NCI-H187 (cell line): ENCODE results near the gene COX14.
"Not testable (repeated sequence)": the region's sequence is repeated elsewhere in the genome, so short reads cannot be mapped to it uniquely, and the experiment has no call there.

Experiments
- DNase-seq, 2 experiments: peaks; one replicate each; lab custom pipeline; 2025; lab: John Stamatoyannopoulos, UW

Gene COX14

GRCh38 chr12:50111693-50112455 lies at the start of gene COX14:
TSS of gene COX14 (plus strand) at chr12:50112236. CDS start at chr12:50120044, 7,808 bp downstream.
- DNase-seq, result peak; percentile 98 to 100

GRCh38 chr12:50062728-50063460 lies 49.1 kb upstream of the COX14 start:
- DNase-seq, result no peak

- no peak for DNase-seq
Observed at GRCh38 chr12:50065726-50066310, 46.2 kb upstream of the COX14 start.

DNA sequence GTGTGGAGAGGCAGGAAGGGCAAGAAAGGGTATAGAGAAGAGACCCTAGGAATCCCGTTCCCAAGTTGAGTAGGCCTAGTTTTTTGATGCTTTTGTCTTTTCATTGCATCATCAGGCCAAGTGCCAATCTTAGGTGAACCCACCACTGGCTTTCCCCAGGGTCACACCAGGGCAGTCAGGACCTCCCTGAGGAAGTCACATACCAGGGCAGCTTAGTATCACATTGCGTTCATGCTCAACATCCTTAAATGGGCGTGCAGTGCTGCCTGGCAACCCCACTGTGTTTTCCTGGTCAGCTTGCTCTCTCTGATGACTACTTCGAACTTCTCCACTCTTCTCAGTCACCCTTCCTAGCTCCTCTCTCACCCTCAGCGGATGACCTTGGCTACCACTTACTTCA lies 45.6 kb upstream of the COX14 start:
- no peak for DNase-seq

GRCh38 chr12:50069069-50069468 lies 43.0 kb upstream of the COX14 start:
- no peak for DNase-seq

GRCh38 chr12:50069539-50069938 lies 42.5 kb upstream of the COX14 start:
- DNase-seq, result no peak

GRCh38 chr12:50070314-50071060 lies 41.5 kb upstream of the COX14 start:
- peak; percentile 26 to 60 for DNase-seq

DNA sequence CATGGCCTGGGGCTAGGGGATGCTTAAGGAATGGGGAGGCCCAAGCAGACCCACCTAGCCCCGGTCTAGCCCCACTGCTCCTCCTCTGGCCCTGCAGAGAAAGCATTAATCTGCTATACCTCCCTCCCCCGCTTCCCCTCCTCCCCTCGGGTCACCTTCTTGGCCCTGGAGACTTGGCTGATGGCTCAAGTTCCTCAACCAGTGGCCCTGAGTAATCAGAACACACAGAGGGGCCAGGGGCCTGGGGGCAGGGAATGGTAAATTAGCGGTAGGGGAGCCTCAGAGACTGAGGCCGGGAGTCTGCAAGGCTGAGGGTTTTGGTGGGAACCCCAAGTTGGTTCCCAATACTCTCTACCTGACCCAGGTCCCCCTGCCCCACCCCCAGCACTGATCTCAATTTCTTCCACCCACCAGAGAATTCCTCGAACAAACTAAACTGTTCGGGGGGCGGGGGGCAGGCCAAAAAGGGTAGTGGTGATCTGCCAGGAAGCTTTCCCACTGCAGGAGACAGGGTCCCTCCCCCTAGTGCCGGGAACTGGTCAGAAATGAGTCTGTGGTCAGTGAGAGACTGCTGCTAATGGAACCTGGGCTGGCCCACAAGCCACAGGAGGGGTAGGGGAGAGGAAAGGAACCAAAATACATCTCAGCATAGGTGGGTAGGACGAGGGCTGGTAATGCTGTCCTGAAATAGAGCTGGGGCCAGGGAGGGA lies 39.7 kb upstream of the COX14 start:
- DNase-seq, result no peak

GRCh38 chr12:50073206-50073605 lies 38.8 kb upstream of the COX14 start:
- DNase-seq, result no peak

GRCh38 chr12:50073712-50074111 lies 38.3 kb upstream of the COX14 start:
- DNase-seq, result no peak

- peak; percentile 46 to 48 for DNase-seq
Observed at GRCh38 chr12:50074936-50075807, 36.9 kb upstream of the COX14 start.

GRCh38 chr12:50075808-50076170 lies 36.2 kb upstream of the COX14 start:
- DNase-seq, result no peak

GRCh38 chr12:50077099-50077498 lies 34.9 kb upstream of the COX14 start:
- DNase-seq, result no peak

DNA sequence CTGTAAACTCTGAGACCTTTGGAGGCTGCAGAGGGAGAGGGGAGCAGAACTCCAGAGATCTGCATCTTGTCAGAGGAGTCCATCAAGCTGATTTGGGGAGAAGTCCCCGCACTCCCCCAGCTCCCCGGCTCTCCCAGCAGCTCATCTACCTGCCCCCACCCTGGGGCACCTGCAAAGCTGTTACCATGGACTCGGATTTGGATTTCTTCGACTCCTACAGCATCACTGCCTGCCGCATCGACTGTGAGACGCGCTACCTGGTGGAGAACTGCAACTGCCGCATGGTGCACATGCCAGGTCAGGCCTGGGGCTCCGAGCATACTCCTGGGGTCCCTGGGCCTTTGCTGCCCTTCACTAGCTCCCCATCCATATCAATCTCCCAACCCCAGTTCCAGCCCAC lies 33.8 kb upstream of the COX14 start:
- DNase-seq, result no peak

DNA sequence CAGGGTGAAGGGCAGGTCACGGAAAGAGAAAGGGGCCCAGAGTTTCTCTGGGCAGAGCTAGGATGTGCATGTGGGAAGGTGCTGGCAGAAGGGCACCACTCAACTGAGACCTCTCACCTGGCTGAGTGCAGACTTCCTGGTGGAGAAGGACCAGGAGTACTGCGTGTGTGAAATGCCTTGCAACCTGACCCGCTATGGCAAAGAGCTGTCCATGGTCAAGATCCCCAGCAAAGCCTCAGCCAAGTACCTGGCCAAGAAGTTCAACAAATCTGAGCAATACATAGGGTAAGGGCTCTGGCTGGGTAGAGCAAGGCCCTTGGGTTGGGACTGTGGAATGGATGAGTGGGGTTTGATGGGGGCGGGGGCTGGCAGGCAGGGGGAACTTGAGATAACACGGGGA lies 32.3 kb upstream of the COX14 start:
- no peak for DNase-seq

- no peak for DNase-seq
Observed at GRCh38 chr12:50081096-50081808, 30.8 kb upstream of the COX14 start.

DNA sequence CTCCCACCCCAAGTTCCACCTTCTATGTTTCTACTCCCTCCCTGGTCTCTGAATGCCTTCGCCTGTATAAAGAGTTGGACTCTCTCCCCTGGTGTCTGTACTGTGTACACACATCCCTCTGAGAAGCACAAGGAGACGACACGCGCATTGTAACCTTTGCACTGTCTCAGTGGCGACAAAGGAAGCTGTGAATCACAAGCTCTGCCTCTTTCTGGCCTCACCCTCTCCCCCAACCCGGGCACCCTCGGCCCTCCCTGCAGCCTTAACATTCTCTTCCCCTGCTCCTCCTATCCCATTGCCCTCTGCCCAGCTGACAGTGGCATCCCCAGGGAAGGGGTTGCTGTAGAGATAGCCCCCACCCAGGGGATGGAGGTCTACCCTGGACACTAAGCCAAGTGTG lies 29.4 kb upstream of the COX14 start:
- DNase-seq, result no peak

DNA sequence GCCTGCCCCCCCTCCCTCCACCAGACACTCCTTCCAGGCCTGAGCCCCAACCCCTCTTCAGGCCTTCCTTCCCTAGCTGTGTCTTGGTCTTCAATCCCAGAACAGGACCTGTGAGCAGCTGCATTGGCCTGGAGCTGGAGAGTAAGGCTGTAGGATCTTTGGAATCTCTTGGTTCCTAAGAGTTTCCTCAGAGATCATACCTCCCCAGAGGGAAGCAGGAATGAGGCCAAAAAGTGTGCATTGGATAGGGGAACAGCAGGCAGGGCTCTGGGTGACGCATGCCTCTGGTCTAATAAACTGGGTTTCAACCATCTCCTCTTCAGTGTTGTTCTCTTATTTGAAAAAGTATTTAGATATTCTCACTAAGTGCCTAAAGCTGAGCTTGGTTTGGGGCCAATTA lies 28.7 kb upstream of the COX14 start:
- DNase-seq, result no peak

DNA sequence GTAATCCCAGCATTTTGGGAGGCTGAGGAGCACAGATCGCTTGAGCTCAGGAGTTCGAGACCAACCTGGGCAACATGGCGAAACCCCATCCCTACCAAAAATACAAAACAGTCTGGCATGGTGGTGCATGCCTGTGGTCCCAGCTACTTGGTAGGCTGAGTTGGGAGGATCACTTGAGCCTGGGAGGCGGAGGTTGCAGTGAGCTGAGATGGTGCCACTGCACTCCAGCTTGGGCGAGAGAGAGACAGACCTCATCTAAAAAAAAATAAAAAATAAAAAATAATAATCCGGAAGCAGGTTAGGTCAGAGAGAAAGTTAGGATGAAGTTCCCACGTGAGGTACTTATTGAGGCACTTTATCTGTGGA lies 27.6 kb upstream of the COX14 start:
- DNase-seq, result not testable (repeated sequence)
